Activated CD8-positive, alpha-beta memory T cell treated with anti-CD3 and anti-CD28 coated beads, Interleukin-2, amount 10 ng/mL, durations not matched to agents 7 days and 5 days (primary cell): Measurements from ENCODE around the gene PDE1C. TPM values are rescaled to one million over a fixed set of nuclear protein-coding genes. Genes with fewer than 3 reads are reported as not detected.

ENCODE experiments used
- ATAC-seq: fragments of 150-1000 bp; cut with Tn5 transposase; one replicate; pipeline ENCODE4 v1.10.0; 2021; ENCODE audit warnings: moderate library complexity
- CTCF ChIA-PET: fragments of 350-600 bp; sonication (Branson Sonifier 250); formaldehyde crosslinking; loops from one replicate; lab custom pipeline; 2021; ENCODE audit warnings: antibody characterized with exemption; lab: Charles Lee
- DNase-seq: peaks from one replicate; pipeline ENCODE4 v3.0.0-alpha.2; 2020
- H3K27ac Mint-ChIP-seq: one replicate; pipeline ENCODE4 v1.8.0; 2021; ENCODE audit warnings: mild to moderate bottlenecking, mixed read lengths
- H3K27me3 Mint-ChIP-seq: one replicate; pipeline ENCODE4 v1.8.0; 2021; ENCODE audit warnings: mixed read lengths
- H3K36me3 Mint-ChIP-seq: one replicate; pipeline ENCODE4 v1.8.0; 2021; ENCODE audit warnings: mild to moderate bottlenecking, mixed read lengths
- H3K4me1 Mint-ChIP-seq: one replicate; pipeline ENCODE4 v1.8.0; 2021; ENCODE audit warnings: mixed read lengths
- H3K4me3 Mint-ChIP-seq: one replicate; pipeline ENCODE4 v1.8.0; 2021; ENCODE audit warnings: mild to moderate bottlenecking, moderate library complexity, mixed read lengths
- H3K9me3 Mint-ChIP-seq: one replicate; pipeline ENCODE4 v1.8.0; 2022; ENCODE audit warnings: low read depth, mixed read lengths
- total RNA-seq, 2 experiments: library from RNA; stranded (reverse); gene quantifications; one replicate each; pipeline ENCODE4 v1.2.3, GENCODE V29; 2021

The PDE1C gene
- total RNA-seq, 2 experiments from 2014 or later, result not detected

DNA sequence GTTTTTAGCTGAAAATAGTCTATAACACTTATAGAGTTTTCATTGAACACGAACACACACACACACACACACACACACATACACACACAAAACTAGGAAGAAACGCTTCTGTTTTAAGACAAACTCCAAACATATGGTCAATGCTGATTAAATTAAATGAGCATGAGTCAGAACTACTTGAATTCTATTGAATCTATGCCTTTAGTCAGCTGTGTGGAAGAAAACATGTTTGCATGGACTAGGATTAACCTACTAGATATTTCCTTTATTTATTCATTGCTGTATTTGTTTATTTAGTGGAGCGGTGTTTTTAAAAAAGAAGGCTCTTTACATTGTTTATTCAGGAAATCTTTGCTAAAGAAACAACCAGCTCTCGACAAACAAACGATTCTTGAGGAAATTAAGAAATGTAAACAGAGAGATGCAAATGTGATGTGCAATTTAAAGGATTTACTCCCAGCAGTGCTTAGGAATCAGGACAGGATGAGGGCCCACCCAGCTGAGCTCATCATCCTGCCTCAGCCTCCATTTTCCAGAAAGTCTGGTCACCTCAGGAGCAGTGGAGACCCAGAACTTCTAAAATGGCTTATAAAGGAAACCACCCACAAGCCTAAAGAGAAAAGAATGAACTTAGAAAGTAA is 83.2 kb downstream of the PDE1C start:
- DNase-seq, result no peak
- CTCF ChIA-PET, result no interaction called here
- no peak overlapping the region for H3K27ac Mint-ChIP-seq
- no peaks in the 10 kb centered on the region for H3K27me3 Mint-ChIP-seq
- no peaks in the 10 kb centered on the region for H3K4me1 Mint-ChIP-seq
- ATAC-seq, result no peak
- peaks cover 6% of the 10 kb centered on the region for H3K9me3 Mint-ChIP-seq
- H3K4me3 Mint-ChIP-seq, result no peak overlapping the region
- no peaks in the 10 kb centered on the region for H3K36me3 Mint-ChIP-seq

- CTCF ChIA-PET, result no interaction called here
- Mint-ChIP-seq H3K27me3 (no peaks in the 10 kb centered on the region), H3K9me3 (peaks cover 6% of the 10 kb centered on the region), H3K4me1 (no peaks in the 10 kb centered on the region), H3K36me3 (no peaks in the 10 kb centered on the region), H3K27ac (no peak overlapping the region), H3K4me3 (no peak overlapping the region)
- ATAC-seq (no peak), DNase-seq (no peak)
These were observed 87.2 kb downstream of the PDE1C start for GRCh38 chr7:31982962-31983361.

DNA sequence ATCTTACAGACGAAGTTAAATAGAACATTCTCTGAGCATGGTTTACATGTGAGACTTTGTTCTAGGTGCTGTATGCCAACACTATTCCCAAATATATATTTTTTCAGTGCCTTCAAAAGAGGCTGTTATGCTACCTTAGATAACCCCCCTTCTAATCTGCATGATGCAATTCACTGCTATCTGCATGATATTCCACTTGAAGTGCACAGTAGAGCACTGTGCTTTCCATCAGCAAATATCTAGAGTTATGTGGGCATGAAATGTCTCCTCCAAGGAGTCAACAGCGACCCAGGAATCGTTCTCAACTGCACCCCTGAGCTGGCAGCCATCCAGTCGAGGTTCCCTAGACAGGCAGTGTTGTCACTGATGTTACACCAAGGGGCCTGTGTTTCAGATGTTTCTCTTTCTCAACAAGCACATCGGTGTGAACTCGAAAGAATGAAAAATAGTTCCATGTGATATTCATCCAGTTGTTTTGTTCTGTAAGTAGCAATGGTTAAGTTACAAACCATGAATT is 88.3 kb downstream of the PDE1C start:
- ATAC-seq, result no peak
- H3K27ac Mint-ChIP-seq, result no peak overlapping the region
- no peaks in the 10 kb centered on the region for H3K36me3 Mint-ChIP-seq
- H3K9me3 Mint-ChIP-seq, result peaks cover 6% of the 10 kb centered on the region
- no peaks in the 10 kb centered on the region for H3K4me1 Mint-ChIP-seq
- DNase-seq, result no peak
- CTCF ChIA-PET, result no interaction called here
- no peak overlapping the region for H3K4me3 Mint-ChIP-seq
- H3K27me3 Mint-ChIP-seq, result no peaks in the 10 kb centered on the region

DNA sequence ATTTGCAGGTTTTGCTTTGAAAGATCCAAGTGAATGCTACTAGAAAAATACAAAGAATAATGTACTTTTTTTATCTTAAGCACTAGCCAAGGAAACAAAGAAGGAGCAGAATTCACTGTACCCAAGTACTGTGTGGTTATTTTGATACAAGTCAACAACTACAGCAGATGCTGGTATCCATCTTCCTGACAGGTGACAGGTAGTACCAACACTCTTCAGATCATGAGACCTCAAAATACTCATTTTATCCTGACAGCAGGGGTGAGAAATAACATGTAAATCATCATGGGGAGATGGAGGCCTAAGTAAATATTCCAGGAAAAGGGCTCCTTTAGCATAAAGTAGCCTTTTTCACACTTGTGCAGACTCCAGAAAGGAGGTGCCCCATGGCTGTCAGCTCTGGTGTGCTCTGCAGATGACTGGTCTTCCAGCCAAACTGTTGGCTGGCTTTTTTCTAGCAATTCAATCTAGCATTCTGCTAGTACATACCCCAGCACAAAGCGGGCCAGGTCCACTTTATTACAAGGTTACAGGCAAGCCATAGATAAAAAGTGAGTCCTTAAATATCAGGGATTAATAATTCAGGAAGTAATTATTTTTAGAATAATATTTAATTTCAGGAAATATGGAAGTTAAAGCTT is 90.4 kb downstream of the PDE1C start:
- Mint-ChIP-seq H3K9me3 (peaks cover 3% of the 10 kb centered on the region), H3K4me3 (no peak overlapping the region), H3K36me3 (no peaks in the 10 kb centered on the region), H3K4me1 (no peaks in the 10 kb centered on the region), H3K27me3 (no peaks in the 10 kb centered on the region), H3K27ac (no peak overlapping the region)
- DNase-seq (no peak), ATAC-seq (no peak)
- CTCF ChIA-PET, result no interaction called here

- H3K9me3 Mint-ChIP-seq, result peaks cover 3% of the 10 kb centered on the region
- ATAC-seq, result no peak
- DNase-seq, result no peak
- H3K27me3 Mint-ChIP-seq, result no peaks in the 10 kb centered on the region
- CTCF ChIA-PET, result no interaction called here
- H3K4me3 Mint-ChIP-seq, result no peak overlapping the region
- no peak overlapping the region for H3K27ac Mint-ChIP-seq
- H3K36me3 Mint-ChIP-seq, result no peaks in the 10 kb centered on the region
- H3K4me1 Mint-ChIP-seq, result no peaks in the 10 kb centered on the region
These were observed 94.7 kb downstream of the PDE1C start for GRCh38 chr7:31975546-31975945.

DNA sequence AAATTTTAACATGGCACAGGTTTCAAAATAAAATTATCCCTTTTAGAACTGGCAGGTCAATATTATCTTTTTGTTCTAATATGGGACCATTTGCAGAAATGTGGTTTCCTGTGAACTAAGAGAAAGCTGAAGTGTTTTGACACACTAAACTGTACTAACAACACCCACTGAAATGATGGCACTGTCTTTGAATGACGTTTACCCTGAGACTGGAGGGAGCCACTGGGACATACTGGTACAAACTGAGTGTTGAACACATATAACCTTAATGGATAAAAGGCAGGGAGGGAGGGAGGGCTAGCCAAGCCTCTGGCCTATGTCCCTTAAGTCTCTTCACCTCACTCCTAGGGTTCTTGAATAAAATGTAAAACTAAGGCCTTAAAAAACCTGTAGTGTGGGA is 95.9 kb downstream of the PDE1C start:
- Mint-ChIP-seq H3K4me1 (no peaks in the 10 kb centered on the region), H3K36me3 (no peaks in the 10 kb centered on the region), H3K27ac (no peak overlapping the region), H3K4me3 (no peak overlapping the region), H3K9me3 (peaks cover 3% of the 10 kb centered on the region), H3K27me3 (no peaks in the 10 kb centered on the region)
- CTCF ChIA-PET, result no interaction called here
- ATAC-seq (no peak), DNase-seq (no peak)

- Mint-ChIP-seq H3K4me1 (no peaks in the 10 kb centered on the region), H3K9me3 (peaks cover 2% of the 10 kb centered on the region), H3K27ac (no peak overlapping the region), H3K36me3 (no peaks in the 10 kb centered on the region), H3K4me3 (no peak overlapping the region), H3K27me3 (no peaks in the 10 kb centered on the region)
- DNase-seq (no peak), ATAC-seq (no peak)
- CTCF ChIA-PET, result no interaction called here
These were observed 99.0 kb downstream of the PDE1C start for GRCh38 chr7:31971049-31971667.

DNA sequence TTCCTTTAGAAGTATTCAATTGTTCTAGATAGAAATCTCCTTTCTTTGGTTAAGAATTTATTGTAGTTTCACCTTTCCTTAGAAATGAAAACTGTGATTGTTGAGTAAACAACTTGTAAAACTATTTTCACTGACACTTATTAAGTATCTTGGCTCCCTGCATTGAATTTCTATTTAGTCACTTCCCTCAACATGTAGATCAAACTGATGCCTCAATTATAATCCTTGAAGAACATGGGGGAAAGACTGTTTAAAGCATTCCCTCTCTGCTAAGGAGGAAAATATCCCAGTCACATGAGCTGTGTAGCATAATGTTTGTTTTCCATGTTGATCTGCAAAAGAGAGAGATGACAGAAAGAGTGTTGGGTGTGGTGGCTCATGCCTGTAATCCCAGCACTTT is 99.7 kb downstream of the PDE1C start:
- Mint-ChIP-seq H3K9me3 (no peaks in the 10 kb centered on the region), H3K36me3 (no peaks in the 10 kb centered on the region), H3K4me1 (no peaks in the 10 kb centered on the region), H3K27ac (no peak overlapping the region), H3K4me3 (no peak overlapping the region), H3K27me3 (no peaks in the 10 kb centered on the region)
- DNase-seq (no peak), ATAC-seq (no peak)
- CTCF ChIA-PET, result no interaction called here

GRCh38 chr7:31963569-31964175 is 106.5 kb downstream of the PDE1C start:
- no peaks in the 10 kb centered on the region for H3K9me3 Mint-ChIP-seq
- ATAC-seq, result no peak

DNA sequence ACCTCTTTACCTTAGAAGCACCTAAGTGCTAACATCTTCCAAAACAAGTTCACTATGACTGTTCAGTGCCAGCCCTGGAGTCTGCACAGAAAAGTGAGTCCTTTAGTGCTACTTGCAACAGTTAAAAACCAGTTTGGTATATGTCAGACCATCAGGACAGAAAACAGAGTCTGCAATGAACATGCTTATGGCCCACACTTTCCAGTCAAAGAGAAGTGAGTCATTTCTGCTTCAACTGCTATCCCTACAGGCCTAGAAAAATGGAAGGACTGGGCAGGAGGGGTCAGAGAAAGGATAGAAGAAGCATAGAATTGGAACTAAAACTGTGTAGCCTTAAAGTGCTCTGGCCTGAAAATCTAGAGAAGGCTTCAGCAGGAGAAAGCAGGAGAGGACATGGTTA is 108.0 kb downstream of the PDE1C start:
- DNase-seq (no peak), ATAC-seq (no peak)
- H3K27ac Mint-ChIP-seq, result no peak overlapping the region
- no peaks in the 10 kb centered on the region for H3K36me3 Mint-ChIP-seq
- H3K4me3 Mint-ChIP-seq, result no peak overlapping the region
- H3K27me3 Mint-ChIP-seq, result no peaks in the 10 kb centered on the region
- no peaks in the 10 kb centered on the region for H3K4me1 Mint-ChIP-seq
- H3K9me3 Mint-ChIP-seq, result no peaks in the 10 kb centered on the region
- CTCF ChIA-PET, result no interaction called here

More at GRCh38 chr7:31963569-31964175, 106.5 kb downstream of the PDE1C start:
- no peak for DNase-seq
- Mint-ChIP-seq H3K27me3 (no peaks in the 10 kb centered on the region), H3K4me1 (no peaks in the 10 kb centered on the region), H3K36me3 (no peaks in the 10 kb centered on the region), H3K27ac (no peak overlapping the region), H3K4me3 (no peak overlapping the region)
- CTCF ChIA-PET, result no interaction called here

DNA sequence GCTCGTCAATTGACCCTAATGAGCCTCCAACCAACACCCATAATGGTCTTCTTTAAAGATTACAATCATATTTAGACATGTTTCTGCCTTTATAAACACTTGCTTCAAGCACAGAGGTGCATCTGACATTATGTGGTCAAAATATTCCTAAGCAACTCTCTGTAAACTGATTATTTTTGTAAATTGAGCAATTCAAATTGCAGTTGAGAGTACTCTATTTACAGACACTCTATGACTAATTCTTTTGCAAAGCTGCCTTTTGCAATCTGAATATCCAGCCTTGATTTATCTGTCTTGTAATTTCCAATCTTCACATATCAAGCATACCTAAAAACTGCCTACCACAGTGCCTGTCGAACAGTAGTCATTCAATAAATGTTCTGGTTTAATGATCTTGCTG is 112.0 kb downstream of the PDE1C start:
- no peaks in the 10 kb centered on the region for H3K9me3 Mint-ChIP-seq
- DNase-seq (no peak), ATAC-seq (no peak)
- no peak overlapping the region for H3K27ac Mint-ChIP-seq
- no peaks in the 10 kb centered on the region for H3K36me3 Mint-ChIP-seq
- H3K27me3 Mint-ChIP-seq, result no peaks in the 10 kb centered on the region
- no peaks in the 10 kb centered on the region for H3K4me1 Mint-ChIP-seq
- no peak overlapping the region for H3K4me3 Mint-ChIP-seq
- CTCF ChIA-PET, result no interaction called here

DNA sequence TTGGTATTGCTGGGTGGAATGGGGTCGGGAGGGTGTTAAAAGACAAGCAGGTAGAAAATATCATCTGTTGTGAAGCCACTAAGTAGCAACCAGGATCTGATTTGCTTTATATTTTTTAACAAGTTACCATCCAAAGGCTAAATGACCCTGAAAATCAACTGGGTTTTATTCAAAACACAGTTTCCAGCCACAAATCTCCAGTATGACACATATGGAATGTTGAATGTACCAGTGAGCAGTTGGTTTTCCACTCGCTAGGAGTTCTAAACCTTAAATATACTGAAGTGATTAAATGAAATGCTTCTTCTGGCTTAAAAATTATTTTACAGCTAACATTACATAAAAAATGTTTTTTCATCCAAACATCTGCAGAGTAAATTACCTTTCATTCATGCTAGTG is 112.5 kb downstream of the PDE1C start:
- H3K4me3 Mint-ChIP-seq, result no peak overlapping the region
- no peaks in the 10 kb centered on the region for H3K27me3 Mint-ChIP-seq
- DNase-seq (no peak), ATAC-seq (no peak)
- H3K9me3 Mint-ChIP-seq, result no peaks in the 10 kb centered on the region
- H3K36me3 Mint-ChIP-seq, result no peaks in the 10 kb centered on the region
- no peaks in the 10 kb centered on the region for H3K4me1 Mint-ChIP-seq
- H3K27ac Mint-ChIP-seq, result no peak overlapping the region
- CTCF ChIA-PET, result no interaction called here

GRCh38 chr7:31957090-31957720 is 113.0 kb downstream of the PDE1C start:
- H3K9me3 Mint-ChIP-seq, result no peaks in the 10 kb centered on the region

More at GRCh38 chr7:31957090-31957720, 113.0 kb downstream of the PDE1C start:
- CTCF ChIA-PET, result no interaction called here
- no peak for DNase-seq
- Mint-ChIP-seq H3K27me3 (no peaks in the 10 kb centered on the region), H3K27ac (no peak overlapping the region), H3K36me3 (no peaks in the 10 kb centered on the region), H3K4me1 (no peaks in the 10 kb centered on the region), H3K4me3 (no peak overlapping the region)
- ATAC-seq, result no peak
